Right renal pelvis (tissue), 4 donors: Measurements from ENCODE around the gene PCDH9. TPM values are rescaled to one million over a fixed set of nuclear protein-coding genes. Genes with fewer than 3 reads are reported as not detected.
"Not testable (repeated sequence)": the region's sequence is repeated elsewhere in the genome, so short reads cannot be mapped to it uniquely, and the experiment has no call there.

Experiments
- DNase-seq, 4 donors: peaks; one replicate each; pipeline ENCODE4 v3.0.0-alpha.2; 2013; ENCODE audit warnings: low read depth in 4 of 4, low spot score in 3 of 4, missing footprints in 1 of 4
- polyA plus RNA-seq, 4 donors: library from polyadenylated mRNA; unstranded; fragments of 120-200 nt; gene quantifications; one replicate each; pipeline ENCODE4 v1.2.1, GENCODE V29; 2013; ENCODE audit not compliant: insufficient read length in 4 of 4

The PCDH9 gene
- polyA plus RNA-seq, 4 donors, result 12.8 to 16.5 (median 15.0) TPM

DNA sequence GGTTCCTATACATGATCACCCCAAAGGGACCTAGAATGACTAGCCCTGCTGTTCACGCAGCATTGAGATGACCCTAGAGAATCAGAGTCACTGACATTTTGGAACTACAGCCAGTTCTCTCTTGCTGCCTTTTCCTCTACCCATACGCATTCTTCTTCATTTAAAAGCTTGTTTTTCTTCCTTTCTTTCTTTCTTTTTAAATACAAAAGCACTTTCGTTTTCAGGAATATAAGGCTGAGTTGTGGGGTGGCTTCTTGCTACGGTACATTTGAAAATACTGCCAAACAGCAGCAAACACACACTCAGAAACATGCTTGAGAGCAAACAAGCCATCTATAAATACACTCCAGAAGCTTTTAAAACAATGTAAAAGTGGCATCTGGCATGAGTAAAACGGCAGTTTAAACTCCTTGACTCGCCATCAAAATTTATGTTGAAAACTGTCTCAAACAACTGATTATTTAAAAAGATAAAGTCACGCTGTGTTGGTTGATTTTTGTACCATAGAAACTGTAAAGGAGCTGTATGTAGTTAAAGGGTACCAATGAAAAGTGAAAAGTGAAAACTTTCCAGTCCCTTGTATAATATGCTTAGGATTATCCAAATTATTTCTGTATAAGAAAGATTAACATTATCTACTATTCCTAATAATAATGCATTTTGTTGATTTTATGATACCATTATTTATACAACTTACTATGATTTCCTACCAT lies 95.6 kb downstream of the PCDH9 start:
- no peak for DNase-seq

DNA sequence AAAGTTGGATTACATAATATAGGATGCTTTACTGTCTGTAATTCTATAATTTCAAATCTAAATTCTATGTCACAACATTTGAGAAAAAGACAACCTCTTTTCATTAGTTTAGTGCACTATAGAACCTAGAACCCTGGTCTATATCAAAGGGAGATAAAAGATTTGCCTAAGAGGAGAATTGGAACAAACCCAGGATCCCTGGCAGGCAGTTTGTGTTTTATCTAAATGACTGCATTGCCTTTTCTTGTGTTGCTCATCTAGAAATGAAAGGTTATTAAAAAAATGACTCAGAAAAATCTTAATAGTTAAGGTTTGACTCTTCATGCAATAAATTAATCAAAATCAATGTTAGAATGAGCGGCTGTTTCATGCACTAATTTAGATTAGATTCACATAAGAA lies 96.7 kb downstream of the PCDH9 start:
- no peak for DNase-seq

DNA sequence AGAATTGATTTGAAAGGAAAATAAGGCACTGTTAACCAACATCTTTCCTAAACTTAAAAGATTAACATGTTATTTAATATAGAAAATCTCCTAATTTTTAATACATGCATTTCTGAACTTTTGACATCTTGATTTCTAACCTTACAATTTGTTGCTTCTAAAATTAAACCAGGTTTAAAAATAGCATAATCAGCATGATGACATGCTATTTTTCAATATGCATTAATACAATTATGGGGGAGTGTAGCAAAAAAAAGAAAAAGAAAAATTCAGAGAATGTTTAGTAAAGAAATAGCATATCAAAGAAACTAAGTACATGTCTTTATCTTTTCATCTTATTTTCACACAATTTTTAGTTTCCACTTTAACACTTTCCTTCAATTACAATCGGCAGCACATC lies 98.7 kb downstream of the PCDH9 start:
- no peak for DNase-seq

DNA sequence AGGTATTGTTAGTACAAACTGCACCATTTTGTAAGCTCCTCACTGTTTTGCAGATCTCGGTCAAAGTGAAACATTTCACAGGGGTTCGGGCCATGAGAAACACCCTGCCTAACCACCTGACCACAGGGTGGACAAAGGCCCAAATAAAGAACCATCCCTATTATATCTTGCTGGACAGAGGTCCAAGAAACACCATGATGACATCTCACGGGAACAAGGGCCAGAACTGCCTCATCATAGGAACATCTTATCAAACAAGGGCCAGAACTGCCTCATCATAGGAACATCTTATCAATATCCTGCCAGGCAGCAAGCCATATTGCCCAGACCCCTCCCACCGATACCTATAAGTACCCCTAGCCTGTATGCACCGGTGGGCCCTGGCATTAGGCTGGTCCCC lies 99.7 kb downstream of the PCDH9 start:
- no peak for DNase-seq

DNA sequence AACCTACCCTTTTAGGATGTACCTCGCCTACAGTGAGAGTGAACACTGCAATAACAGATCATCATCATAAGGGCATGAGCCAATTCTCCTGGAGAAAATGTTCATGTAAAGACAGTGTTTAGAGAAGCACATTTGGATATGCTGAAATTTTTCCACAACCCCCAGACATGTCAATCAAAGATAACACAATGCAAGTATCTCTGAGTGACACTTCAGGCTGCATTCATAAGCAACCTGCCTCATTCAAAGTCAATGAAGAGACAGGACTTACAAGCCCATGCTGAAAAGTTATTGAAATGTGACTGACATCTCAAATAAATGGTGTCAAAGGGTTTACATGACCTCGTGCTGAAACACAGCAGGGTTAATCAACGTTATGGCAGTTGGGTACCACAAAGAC lies 102.0 kb downstream of the PCDH9 start:
- DNase-seq, result no peak

DNA sequence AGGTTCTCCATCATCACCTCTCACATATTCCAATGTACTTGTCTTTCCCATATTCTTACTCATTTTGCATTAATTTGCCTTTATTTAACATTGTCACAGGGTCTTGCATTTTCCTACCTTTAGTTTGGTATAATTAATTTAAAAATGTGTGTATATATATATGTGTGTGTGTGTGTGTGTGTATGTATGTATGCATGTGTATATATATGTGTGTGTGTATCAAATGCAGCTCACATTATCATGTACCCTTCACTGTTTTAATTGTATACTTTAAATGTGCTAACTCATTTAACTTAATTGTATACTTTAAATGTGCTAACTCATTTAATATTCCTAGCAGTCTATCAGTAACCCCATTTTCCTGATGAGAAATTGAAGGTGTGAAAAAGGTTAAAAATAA lies 104.5 kb downstream of the PCDH9 start:
- no peak for DNase-seq

DNA sequence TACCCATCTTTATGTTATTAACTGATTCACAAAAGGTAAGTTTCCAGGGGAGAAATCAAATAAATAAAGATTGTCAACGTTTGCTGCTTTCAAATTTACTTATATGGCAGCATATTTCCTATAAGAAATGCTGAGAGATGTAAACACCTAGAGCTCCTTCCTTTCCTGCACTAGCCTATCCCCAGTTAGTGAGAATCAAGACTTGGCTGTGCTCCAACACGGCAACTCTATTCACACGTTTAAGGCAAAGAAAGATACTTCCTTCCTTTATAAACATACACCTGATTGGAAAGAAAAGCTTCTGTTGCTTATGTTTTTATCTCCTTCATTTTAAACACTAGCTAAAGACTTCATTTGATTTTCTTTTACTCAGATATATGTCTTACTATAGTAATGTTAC lies 107.0 kb downstream of the PCDH9 start:
- no peak for DNase-seq

DNA sequence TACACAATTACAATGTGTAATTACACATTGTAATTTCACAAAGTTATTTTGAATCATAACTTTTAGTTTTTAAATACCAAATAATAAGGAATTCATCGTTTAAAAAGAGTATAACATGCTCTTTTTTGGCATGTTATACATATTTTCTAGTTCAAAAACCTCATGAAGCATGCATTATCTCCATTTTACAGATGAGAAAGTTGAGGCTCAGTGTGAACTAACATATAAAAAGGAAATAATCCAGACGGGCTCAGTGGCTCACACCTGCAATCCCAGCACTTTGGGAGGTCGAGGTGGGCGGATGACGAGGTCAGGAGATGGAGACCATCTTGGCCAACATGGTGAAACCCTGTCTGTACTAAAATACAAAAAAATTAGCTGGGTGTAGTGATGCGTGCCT lies 107.9 kb downstream of the PCDH9 start:
- no peak for DNase-seq

DNA sequence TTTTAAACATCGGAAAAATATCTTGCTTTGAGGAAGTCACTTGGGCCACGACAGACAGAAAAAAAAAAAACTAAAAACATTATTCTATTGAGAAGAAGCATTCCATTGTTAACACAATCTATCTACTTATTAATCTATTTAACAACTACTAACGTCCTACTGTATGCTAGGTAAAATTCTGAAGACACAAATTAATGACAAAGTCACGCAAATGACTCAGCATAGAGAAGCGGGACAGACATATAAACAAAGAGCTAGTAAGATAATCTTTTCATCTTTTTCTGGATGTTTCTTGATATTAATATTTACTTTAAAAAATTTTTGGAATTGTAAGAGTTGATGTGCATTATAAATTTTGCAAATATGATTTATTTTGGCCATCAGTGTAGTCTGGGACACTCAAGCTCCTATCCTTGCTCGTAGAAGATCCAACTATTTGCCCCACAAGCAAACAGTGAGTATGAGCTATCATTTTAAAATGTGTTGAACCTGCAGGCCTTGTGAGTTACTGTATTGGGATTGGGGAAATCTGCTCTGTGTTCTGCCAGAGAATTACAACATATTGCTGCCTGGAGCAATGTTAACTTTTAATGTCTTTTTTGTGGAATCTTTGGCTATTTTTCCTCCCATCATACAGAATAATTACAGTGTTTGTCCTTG lies 109.1 kb downstream of the PCDH9 start:
- DNase-seq, result no peak

DNA sequence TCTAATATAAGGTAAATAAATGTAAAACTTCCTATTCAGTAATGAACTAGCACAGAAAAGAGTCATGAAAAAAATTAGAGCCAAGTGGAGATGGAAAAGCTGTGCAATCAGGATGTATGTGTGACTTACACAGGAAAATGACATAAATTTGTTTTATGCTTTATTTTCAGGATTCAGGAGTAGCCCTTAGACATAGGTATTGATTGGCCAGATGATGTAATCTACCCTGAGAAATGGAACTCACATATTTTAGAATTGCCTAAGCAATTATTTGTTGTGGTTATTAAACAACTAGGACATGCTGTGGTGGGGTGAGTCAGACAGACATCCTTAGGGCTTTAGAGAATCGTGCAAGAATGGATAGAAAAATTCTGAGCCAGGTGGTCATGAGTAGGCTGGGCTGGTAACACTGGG lies 110.6 kb downstream of the PCDH9 start:
- no peak for DNase-seq

DNA sequence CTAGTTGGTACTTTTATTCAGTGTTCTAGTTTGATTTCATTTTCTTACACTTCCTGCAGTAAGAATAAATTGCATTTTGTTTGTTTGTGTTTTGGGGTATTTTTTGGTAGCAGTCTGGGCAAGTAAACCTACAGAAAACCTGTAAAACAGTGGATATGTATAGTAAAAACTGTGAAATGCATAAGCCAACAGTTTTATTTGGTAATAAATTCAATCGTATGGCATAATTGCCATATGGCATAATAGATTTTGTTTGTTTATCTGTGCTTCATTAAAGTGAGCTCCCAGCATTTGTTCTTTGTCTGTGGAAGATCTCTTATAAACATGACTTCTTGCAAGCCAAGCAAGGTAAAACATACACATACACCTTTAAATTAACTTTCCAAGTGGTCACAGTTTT lies 111.9 kb downstream of the PCDH9 start:
- no peak for DNase-seq

DNA sequence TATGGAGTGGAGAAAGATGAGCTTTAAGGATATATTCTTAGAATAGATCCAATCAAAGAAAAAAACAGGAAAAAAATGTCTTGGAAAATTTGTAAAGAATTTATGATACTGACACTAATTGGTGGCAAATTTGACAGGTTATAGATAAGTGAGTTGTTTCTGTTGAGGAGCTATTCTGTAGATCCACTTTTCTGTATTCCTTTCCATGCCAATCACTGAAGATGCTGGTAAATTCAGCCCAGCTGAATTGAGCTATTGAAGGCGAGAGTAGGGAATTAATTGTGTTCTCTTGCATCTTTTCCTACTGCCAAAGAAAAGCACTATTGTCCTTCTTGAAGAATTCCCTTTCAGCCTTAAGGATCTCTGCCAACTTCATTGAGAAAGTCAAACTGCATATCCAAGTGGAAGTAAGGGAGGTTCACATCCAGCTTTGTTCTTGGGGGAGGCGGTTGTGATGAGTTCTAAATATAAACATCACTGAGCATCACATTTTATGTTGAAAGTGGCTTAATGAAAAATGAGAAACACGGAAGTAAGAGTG lies 113.1 kb downstream of the PCDH9 start:
- no peak for DNase-seq

DNA sequence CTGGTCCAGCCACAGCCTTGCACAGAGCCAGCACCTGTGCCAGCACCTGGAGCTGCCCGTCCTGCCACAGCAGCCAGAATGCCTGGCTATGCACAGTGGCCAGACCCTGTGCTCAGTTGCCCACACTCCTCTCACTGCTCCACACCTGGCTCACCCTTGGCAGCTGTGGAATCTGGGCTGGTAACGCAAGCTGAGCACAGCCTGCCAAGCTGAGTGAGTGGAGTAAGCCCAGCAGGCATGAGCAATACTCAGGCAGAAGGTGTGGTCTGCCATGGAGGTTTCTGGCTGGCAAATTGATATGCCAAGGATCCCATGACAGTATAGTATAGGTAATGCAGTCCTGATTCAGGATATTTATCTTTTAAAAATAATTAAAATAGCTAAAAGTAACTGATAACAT lies 122.2 kb downstream of the PCDH9 start:
- DNase-seq, result no peak

DNA sequence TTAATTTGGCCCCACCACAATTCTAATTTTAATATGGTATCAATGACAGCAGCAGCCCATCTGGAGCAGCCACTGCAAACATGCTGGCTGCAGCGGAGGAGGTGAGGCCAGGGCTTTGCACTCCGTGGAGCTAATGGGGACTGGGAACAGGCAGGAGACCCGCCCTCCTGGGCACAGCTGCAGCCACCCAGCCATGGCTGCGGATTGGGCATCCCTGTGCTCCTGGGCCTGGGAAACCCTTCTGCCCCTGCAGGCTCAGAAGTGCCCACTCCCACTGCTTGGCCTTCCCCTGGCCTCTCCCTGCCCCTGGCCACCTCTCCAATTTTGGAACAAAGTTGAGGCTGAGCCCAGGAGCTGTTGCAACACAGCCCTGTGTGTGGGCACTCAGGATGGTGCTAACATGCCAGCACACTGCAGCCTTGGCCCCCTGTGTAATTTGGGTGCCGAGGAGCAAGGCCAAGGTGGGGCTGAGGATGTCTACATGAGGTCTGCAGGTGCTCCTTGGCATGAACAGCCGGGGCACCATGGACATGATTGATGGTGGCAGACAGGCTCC lies 123.6 kb downstream of the PCDH9 start:
- DNase-seq, result no peak

DNA sequence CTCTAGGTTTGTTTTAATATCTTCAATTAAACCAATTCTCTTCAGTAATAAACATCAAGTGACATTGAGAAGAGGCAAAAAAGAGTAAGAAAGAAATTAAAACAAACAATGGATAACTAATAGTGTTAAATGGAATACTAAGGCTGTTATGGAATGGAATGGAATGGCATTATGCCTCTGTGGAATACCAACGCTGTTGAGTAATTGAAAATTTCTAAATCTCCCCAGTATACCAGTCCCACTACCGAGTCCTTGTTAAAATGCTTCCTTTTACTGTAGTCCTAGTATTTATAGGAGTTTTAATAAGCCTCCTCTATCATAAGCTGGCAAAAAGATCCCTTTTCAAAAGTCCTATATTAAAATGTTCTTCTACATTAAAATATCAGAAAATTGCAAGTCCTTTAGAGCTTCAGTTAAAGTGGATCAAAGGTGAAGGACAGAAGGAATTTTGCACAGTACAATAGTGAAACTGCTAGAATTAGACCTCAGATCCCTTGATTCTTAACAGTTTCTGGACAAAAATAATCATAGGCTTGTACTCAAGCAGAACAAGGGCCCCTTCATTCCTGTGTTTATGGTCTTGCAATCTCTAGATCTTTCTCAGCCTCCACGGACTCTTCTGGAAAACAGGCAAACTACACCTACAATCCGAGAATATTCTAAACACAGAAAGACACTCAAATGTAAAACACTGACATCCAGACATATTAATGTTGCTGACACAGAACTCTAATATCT lies 128.2 kb downstream of the PCDH9 start:
- no peak for DNase-seq

DNA sequence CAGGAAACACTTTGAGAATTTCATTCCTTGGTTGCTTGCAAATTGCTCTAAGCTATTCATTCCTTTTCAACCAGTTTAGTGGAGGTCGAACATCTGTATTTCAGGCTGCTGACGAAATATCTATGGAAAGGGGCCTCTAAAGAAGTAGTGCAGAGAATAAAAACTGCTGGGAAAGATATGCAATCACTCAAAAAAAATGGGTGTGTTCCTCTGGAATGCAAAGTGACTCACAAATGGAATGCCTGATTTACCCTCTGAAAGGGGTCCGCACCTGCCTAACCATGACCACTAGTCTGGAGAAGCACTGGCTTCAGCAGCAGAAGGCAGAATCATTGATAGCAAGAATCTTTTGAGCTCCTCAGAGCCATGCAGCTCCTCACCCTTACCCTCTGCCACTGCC lies 129.4 kb downstream of the PCDH9 start:
- DNase-seq, result no peak

DNA sequence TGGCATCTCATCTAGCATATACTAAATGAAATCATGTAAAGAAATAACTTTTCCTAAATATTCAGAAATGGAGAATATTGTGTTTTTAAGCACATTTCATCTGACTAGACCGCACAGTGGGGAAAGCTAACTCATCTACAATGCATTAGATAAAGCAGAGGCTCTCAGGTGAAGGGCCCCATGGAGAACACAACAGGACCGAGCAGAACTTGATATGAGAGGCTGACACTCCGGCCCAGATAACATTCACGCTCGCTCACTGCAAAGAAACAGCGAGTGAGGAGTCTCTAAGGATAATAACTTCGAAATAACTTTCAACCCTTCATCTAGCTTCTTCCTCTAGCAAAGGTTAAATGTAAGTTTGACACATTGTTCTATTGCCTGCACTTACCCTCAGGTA lies 130.6 kb downstream of the PCDH9 start:
- no peak for DNase-seq

DNA sequence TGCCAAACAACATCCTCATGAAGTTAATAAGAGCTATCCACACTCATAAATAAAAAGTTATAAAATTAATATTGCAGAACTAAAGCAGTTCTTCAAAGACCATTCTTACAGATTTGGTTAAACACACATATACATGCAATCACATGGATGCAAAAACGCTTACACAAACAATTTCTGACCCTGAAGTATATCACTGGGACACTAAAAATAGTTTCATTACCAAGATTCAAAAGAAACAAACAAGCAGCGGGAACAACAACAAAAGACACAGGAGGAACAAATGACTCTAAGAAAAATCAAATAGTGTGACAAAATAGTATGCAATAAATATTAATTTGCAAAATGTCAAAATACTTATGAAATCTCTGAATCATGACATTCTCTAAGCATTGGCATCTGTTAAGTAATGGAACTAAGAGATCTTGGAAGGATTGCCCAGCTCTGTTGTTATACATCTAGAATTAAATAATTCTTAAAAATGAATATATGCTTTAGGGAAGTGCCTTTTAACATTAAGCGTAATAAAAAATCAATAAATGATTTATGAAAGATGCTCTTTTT lies 132.2 kb downstream of the PCDH9 start:
- DNase-seq, result no peak

DNA sequence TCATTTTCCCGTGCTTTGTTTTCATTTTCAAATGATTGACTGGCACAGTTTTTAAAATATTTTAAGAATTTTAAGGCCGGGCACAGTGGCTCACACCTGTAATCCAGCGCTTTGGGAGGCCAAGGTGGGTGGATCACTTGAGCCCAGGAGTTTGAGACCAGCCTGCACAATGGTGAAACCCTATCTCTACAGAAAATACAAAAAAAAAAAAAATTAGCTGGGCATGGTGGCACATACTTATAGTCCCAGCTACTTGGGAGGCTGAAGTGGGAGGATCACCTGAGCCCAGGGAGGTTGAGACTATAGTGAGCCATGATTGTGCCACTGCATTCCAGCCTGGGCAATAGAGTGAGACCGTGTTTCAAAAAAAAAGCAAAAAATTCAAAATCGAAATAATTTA lies 133.2 kb downstream of the PCDH9 start:
- DNase-seq, result not testable (repeated sequence)

DNA sequence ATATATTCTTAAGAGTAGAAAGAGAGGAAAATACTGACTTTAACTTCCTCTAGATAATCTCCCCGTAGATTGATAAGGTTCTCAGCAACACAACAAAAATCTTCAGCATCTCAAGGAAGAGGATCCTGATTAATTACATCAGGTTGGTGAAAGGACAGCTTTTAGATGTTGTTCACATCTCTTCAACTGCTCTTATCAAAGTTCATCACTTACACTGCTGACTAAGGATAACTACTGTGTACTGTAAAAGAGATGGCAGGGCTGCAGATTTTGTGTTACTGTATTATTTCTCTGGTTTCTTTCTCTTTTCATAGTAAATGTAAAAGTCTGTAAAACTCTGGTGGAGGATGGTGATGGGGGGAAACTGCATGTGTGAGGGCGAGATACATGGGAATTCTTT lies 133.7 kb downstream of the PCDH9 start:
- DNase-seq, result no peak

DNA sequence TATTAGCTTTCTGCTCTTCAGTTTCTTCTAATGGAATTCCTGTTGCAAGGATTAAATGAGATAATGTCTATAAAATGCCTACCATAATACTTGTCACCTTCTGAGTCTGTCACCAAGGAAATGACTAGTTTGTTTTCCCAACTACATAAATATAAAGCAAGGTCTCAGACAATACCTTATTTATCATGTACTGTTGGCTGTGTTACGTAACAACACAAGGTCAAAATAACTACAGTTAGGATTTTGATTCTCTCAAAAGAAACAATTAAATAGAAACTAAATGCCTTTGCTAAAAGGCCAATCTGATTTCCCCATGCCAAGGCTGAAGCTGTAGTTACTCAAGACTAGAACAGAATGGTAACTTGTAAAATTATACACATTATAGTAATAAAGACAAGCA lies 134.5 kb downstream of the PCDH9 start:
- DNase-seq, result no peak
